Fibroblast of lung (primary cell): ENCODE results near the gene STK32C. TPM values are rescaled to one million over a fixed set of nuclear protein-coding genes. Genes with fewer than 3 reads are reported as not detected.

Experiments
- DNase-seq, 2 donors: peaks; one replicate each; pipeline versions ENCODE4 v3.0.0 to v3.0.0-alpha.2; 2010; ENCODE audit warnings: low read depth in 2 of 2
- H2AFZ ChIP-seq: 2 replicates; pipeline ENCODE4 v1.5.1; 2012; ENCODE audit warnings: low read length, control low read depth, inconsistent platforms
- H3K27ac ChIP-seq: 2 replicates; pipeline ENCODE4 v1.5.1; 2011; ENCODE audit warnings: low read length, control low read depth; ENCODE audit not compliant: insufficient read depth
- H3K27me3 ChIP-seq: 2 replicates; pipeline ENCODE4 v1.5.1; 2011; ENCODE audit warnings: mild to moderate bottlenecking, low read length; ENCODE audit not compliant: control insufficient read depth, insufficient read depth
- H3K36me3 ChIP-seq: 2 replicates; pipeline ENCODE4 v1.5.1; 2011; ENCODE audit warnings: low read length; ENCODE audit not compliant: control insufficient read depth, insufficient read depth
- H3K4me1 ChIP-seq: 2 replicates; pipeline ENCODE4 v1.5.1; 2011; ENCODE audit warnings: low read length; ENCODE audit not compliant: control insufficient read depth, insufficient read depth; ENCODE audit errors: extremely low read depth
- H3K4me2 ChIP-seq: 2 replicates; pipeline ENCODE4 v1.5.1; 2011; ENCODE audit warnings: low read length, control low read depth; ENCODE audit not compliant: insufficient read depth; ENCODE audit errors: extremely low read depth
- H3K4me3 ChIP-seq, 4 experiments: fragments of 200-600 bp in 1 of 4; sonication (generic) in 1 of 4; replicated peaks in 1 of 4; 2 replicates each; pipeline ENCODE4 v1.5.1; 2011 to 2016; ENCODE audit warnings: low read length in 4 of 4, low read depth in 3 of 4, mild to moderate bottlenecking in 3 of 4, control low read depth in 2 of 4, inconsistent platforms in 1 of 4, mixed read lengths in 1 of 4; ENCODE audit not compliant: insufficient read depth in 1 of 4; ENCODE audit errors: control extremely low read depth in 1 of 4
- H3K79me2 ChIP-seq: 2 replicates; pipeline ENCODE4 v1.5.1; 2012; ENCODE audit warnings: mild to moderate bottlenecking, low read length, inconsistent platforms; ENCODE audit not compliant: control insufficient read depth, insufficient read depth
- H3K9ac ChIP-seq: 2 replicates; pipeline ENCODE4 v1.5.1; 2011; ENCODE audit warnings: mild to moderate bottlenecking, low read length, control low read depth; ENCODE audit not compliant: insufficient read depth
- H3K9me3 ChIP-seq: 2 replicates; pipeline ENCODE4 v1.5.1; 2012; ENCODE audit warnings: low read depth, low read length; ENCODE audit not compliant: control insufficient read depth, insufficient read depth
- H4K20me1 ChIP-seq: 2 replicates; pipeline ENCODE4 v1.5.1; 2011; ENCODE audit warnings: low read length; ENCODE audit not compliant: control insufficient read depth, insufficient read depth; ENCODE audit errors: extremely low read depth
- EZH2 ChIP-seq: IDR thresholded peaks from 2 replicates; pipeline ENCODE4 v1.5.1; 2012; ENCODE audit warnings: low read length, control low read depth, mild to moderate bottlenecking; ENCODE audit errors: missing control alignments
- polyA plus RNA-seq, 2 donors: library from polyadenylated mRNA; depleted of rRNA in 1 of 2; stranded (reverse) in 1 of 2; unstranded in 1 of 2; fragments of >200 nt; gene quantifications; 2 replicates each; pipeline ENCODE4 v1.2.1, GENCODE V29; 2011 to 2012; ENCODE audit warnings: missing spikeins in 1 of 2
- total RNA-seq: library from RNA; depleted of rRNA; stranded (reverse); fragments of >200 nt; gene quantifications from 2 replicates; pipeline ENCODE4 v1.2.1, GENCODE V29; 2014
- TF ChIP-seq, protein P1 (sequence below), 2 donors: IDR thresholded peaks in 1 of 2; conservative IDR thresholded peaks in 1 of 2; 1 replicate in 1 of 2; 2 replicates in 1 of 2; pipeline ENCODE4 v1.5.1; 2011 to 2012; ENCODE audit warnings: low read length in 2 of 2, control low read depth in 1 of 2, inconsistent platforms in 1 of 2, low read depth in 1 of 2, mild to moderate bottlenecking in 1 of 2

The STK32C gene
- total and polyA plus RNA-seq, 2 donors (not counting 1 experiment from before 2014, with no cell fraction given), result 4.4 to 21.5 TPM

DNA sequence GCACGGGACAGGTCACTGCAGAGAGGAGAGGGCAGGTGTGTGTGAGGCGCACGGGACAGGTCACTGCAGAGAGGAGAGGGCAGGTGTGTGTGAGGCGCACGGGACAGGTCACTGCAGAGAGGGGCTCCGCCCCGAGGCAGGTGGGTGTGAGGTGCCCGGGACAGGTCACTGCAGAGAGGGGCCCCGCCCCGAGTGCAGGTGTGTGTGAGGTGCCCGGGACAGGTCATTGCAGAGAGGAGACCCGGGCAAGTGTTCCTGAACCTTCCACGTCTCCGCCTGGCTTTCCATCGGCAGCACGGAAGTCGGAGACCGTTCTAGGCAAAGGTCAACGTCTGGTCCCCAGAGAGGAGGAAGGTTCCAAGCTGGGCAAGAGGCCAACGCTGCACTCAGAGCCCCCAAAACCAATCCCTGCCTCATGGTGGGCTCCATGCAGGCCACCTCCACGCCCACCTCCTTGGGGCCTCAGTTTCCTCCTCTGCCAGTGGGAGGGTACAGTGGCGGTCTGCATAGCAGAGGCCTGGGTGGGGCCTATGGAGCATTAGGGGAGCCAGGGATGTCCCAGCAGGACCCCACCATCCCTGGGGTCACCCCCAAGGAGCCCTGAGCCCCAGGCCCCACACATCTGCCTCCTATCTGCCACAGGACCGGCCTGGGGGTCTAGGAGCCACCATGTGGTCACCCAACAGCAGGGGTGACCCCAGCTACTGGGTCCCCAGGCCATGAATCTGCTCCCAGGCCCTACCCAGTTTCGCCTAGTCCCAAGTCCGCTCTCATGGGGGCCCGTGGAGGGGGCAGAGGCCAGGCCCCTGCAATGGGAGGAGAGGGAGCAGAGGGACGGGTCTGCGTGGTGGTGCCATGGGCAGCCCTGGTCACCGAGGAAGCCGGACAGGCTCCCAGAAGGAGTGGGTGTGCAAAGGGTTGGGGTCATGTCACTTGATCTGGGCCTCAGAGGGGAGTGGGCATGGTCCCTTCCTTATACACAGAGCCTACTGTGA, 57.0 kb downstream of the STK32C start:
- H3K36me3 ChIP-seq, result no peaks in the 10 kb centered on the region
- no peak overlapping the region for H2AFZ ChIP-seq
- no peaks in the 10 kb centered on the region for H3K4me1 ChIP-seq
- H3K27ac ChIP-seq, result no peak overlapping the region
- TF ChIP-seq, protein P1, sequence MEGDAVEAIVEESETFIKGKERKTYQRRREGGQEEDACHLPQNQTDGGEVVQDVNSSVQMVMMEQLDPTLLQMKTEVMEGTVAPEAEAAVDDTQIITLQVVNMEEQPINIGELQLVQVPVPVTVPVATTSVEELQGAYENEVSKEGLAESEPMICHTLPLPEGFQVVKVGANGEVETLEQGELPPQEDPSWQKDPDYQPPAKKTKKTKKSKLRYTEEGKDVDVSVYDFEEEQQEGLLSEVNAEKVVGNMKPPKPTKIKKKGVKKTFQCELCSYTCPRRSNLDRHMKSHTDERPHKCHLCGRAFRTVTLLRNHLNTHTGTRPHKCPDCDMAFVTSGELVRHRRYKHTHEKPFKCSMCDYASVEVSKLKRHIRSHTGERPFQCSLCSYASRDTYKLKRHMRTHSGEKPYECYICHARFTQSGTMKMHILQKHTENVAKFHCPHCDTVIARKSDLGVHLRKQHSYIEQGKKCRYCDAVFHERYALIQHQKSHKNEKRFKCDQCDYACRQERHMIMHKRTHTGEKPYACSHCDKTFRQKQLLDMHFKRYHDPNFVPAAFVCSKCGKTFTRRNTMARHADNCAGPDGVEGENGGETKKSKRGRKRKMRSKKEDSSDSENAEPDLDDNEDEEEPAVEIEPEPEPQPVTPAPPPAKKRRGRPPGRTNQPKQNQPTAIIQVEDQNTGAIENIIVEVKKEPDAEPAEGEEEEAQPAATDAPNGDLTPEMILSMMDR (conservative IDR thresholded peaks at IDR 0.05 in 1 of 2, IDR thresholded peaks at IDR 0.05 in 1 of 2; ENCODE audit: low read depth in 1 of 2, low read length in 2 of 2), result no peak
- TF ChIP-seq EZH2, result no peak
- no peak overlapping the region for H3K9ac ChIP-seq
- H3K79me2 ChIP-seq, result no peaks in the 10 kb centered on the region
- no peak for DNase-seq
- H3K27me3 ChIP-seq, result no peaks in the 10 kb centered on the region
- H3K4me3 ChIP-seq, result no peak overlapping the region
- H3K9me3 ChIP-seq, result no peaks in the 10 kb centered on the region
- no peaks in the 10 kb centered on the region for H4K20me1 ChIP-seq
- H3K4me2 ChIP-seq, result no peak overlapping the region

DNA sequence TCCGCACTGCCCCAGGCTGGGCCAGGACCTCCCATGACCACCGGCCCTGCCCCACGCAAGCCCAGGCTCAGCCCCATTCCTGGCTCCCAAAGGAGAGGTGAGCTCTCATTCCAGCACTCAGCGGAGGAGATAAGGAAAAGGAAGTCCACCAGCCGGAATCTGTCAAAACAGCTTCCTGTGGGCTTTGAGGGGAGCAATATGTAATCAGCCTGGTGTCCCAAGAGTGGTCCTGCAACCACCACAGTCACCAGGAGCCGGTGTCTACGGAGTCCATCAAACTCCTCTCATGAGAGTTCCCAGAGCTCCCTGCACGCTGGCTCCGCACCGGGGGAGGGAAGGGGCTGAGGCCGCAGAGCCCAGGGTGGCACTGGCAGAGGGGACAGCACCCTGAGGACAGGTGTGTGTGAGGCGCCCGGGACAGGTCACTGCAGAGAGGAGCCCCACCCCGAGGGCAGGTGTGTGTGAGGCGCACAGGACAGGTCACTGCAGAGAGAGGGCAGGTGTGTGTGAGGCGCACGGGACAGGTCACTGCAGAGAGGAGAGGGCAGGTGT, 57.9 kb downstream of the STK32C start:
- no peak overlapping the region for H2AFZ ChIP-seq
- no peak for TF ChIP-seq EZH2
- TF ChIP-seq, protein P1 (conservative IDR thresholded peaks at IDR 0.05 in 1 of 2, IDR thresholded peaks at IDR 0.05 in 1 of 2; ENCODE audit: low read depth in 1 of 2, low read length in 2 of 2), result no peak

DNA sequence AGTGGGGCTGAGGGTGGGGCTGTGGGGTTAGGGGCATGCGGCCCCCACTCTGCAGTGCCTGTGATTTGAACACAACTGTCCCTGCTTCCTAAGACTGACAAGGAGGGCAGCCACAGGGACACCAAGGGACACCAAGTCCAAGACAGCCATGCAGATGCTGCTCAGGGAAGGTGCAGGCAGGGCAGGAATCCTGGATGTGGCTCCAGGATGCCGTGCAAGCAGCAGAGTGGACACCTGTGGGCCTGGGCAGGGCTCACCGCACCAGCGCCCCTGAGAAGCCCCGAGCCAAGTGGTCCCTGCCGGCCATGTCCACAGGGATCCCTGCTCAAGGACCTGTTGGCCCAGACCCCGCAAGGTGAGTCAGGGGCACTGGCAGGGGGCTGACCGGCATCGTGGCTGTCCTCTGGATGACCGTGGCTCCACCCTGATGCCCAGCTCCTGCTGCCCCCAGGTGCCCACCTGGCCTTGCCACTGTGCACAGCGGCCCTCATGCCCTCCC, 58.5 kb downstream of the STK32C start:
- no peaks in the 10 kb centered on the region for H3K27me3 ChIP-seq
- H3K9ac ChIP-seq, result no peak overlapping the region
- TF ChIP-seq, protein P1 (conservative IDR thresholded peaks at IDR 0.05 in 1 of 2, IDR thresholded peaks at IDR 0.05 in 1 of 2; ENCODE audit: low read depth in 1 of 2, low read length in 2 of 2), result no peak
- no peak for TF ChIP-seq EZH2
- H4K20me1 ChIP-seq, result no peaks in the 10 kb centered on the region
- H2AFZ ChIP-seq, result no peak overlapping the region
- no peaks in the 10 kb centered on the region for H3K79me2 ChIP-seq
- H3K9me3 ChIP-seq, result no peaks in the 10 kb centered on the region
- no peak for DNase-seq
- no peak overlapping the region for H3K4me2 ChIP-seq
- no peak overlapping the region for H3K4me3 ChIP-seq
- no peaks in the 10 kb centered on the region for H3K4me1 ChIP-seq
- H3K27ac ChIP-seq, result no peak overlapping the region
- no peaks in the 10 kb centered on the region for H3K36me3 ChIP-seq

More for the DNA sequence above, 57.9 kb downstream of the STK32C start:
- no peaks in the 10 kb centered on the region for H3K79me2 ChIP-seq
- no peaks in the 10 kb centered on the region for H3K9me3 ChIP-seq
- H3K36me3 ChIP-seq, result no peaks in the 10 kb centered on the region
- no peak overlapping the region for H3K9ac ChIP-seq
- no peak overlapping the region for H3K4me2 ChIP-seq
- H3K27me3 ChIP-seq, result no peaks in the 10 kb centered on the region
- no peak for DNase-seq
- H3K4me3 ChIP-seq, result no peak overlapping the region
- H4K20me1 ChIP-seq, result no peaks in the 10 kb centered on the region
- no peaks in the 10 kb centered on the region for H3K4me1 ChIP-seq
- no peak overlapping the region for H3K27ac ChIP-seq
